Smooth muscle cell (in vitro differentiated cells): Measurements from ENCODE around the gene BCAT1. TPM values are rescaled to one million over a fixed set of nuclear protein-coding genes. Genes with fewer than 3 reads are reported as not detected.
A peak's percentile ranks its signal among the peaks of the same experiment; 100 is the strongest.

Source experiments
- DNase-seq: peaks from one replicate; lab custom pipeline; 2025; ENCODE audit not compliant: unreplicated experiment; lab: John Stamatoyannopoulos, UW
- H2AFZ ChIP-seq: fragments of 200-600 bp; sonication (generic); 2 replicates; pipeline ENCODE4 v1.6.0; 2016; ENCODE audit warnings: antibody characterized with exemption, low read depth, mild to moderate bottlenecking
- H3F3A ChIP-seq: fragments of 200-600 bp; sonication (generic); 2 replicates; pipeline ENCODE4 v1.6.0; 2017; ENCODE audit warnings: antibody characterized with exemption, low read depth
- H3K27ac ChIP-seq: fragments of 200-600 bp; sonication (generic); 2 replicates; pipeline ENCODE4 v1.5.1; 2016; ENCODE audit warnings: low read depth, mild to moderate bottlenecking
- H3K27me3 ChIP-seq: fragments of 200-600 bp; sonication (generic); 2 replicates; pipeline ENCODE4 v1.6.1; 2016; ENCODE audit warnings: low read depth, mild to moderate bottlenecking
- H3K36me3 ChIP-seq: fragments of 200-600 bp; sonication (generic); 2 replicates; pipeline ENCODE4 v1.5.1; 2016; ENCODE audit warnings: low read depth
- H3K4me1 ChIP-seq: fragments of 200-600 bp; sonication (generic); 2 replicates; pipeline ENCODE4 v1.5.1; 2016; ENCODE audit warnings: low read depth
- H3K4me2 ChIP-seq: fragments of 200-600 bp; sonication (generic); 2 replicates; pipeline ENCODE4 v1.6.0; 2016; ENCODE audit warnings: mild to moderate bottlenecking
- H3K4me3 ChIP-seq: fragments of 200-600 bp; sonication (generic); 2 replicates; pipeline ENCODE4 v1.5.1; 2016; ENCODE audit warnings: mild to moderate bottlenecking
- H3K79me2 ChIP-seq: fragments of 200-600 bp; sonication (generic); 2 replicates; pipeline ENCODE4 v1.6.0; 2016; ENCODE audit warnings: low read depth, mild to moderate bottlenecking
- H3K9ac ChIP-seq: fragments of 200-600 bp; sonication (generic); 2 replicates; pipeline ENCODE4 v1.6.0; 2016; ENCODE audit warnings: low read depth
- H3K9me3 ChIP-seq: fragments of 200-600 bp; sonication (generic); replicated peaks from 2 replicates; pipeline ENCODE4 v1.5.1; 2016; ENCODE audit warnings: low read depth
- H4K20me1 ChIP-seq: fragments of 200-600 bp; sonication (generic); 2 replicates; pipeline ENCODE4 v1.6.0; 2016; ENCODE audit warnings: low read depth
- CTCF ChIP-seq: fragments of 200-600 bp; sonication (generic); IDR thresholded peaks from 2 replicates; pipeline ENCODE4 v1.5.1; 2017; ENCODE audit warnings: borderline replicate concordance, mild to moderate bottlenecking, antibody characterized with exemption; ENCODE audit not compliant: insufficient read depth, poor library complexity, severe bottlenecking
- WGBS: methylation state at CpG from one replicate; pipeline ENCODE4 v1.1.7; 2016; ENCODE audit warnings: low lambda C conversion rate; 5-methylcytosine and 5-hydroxymethylcytosine counted together
- polyA plus RNA-seq: library from polyadenylated mRNA; unstranded; fragments of >200 nt; fragmentation: Nextera tagmentation; extraction: Ambion mirVana; gene quantifications from 2 replicates; pipeline ENCODE4 v1.2.1, GENCODE V29; 2016
- total RNA-seq: library from RNA; depleted of rRNA; stranded (reverse); fragments of >200 nt; gene quantifications from 2 replicates; pipeline ENCODE4 v1.2.3, GENCODE V29; 2014

The BCAT1 gene
- total and polyA plus RNA-seq, 2 experiments from 2014 or later = 78.2 to 174 TPM

- 41% methylated on average over 9 of the region's 9 CpGs for WGBS
- DNase-seq = no peak
- H3K4me3 ChIP-seq = no peak overlapping the region
- no peaks in the 10 kb centered on the region for H3K4me1 ChIP-seq
- no peaks in the 10 kb centered on the region for H3K36me3 ChIP-seq
- no peak overlapping the region for H3K4me2 ChIP-seq
- no peaks in the 10 kb centered on the region for H3K9me3 ChIP-seq
- no peak overlapping the region for H3K27ac ChIP-seq
- H3K79me2 ChIP-seq = no peaks in the 10 kb centered on the region
- H3K27me3 ChIP-seq = peaks cover 4% of the 10 kb centered on the region
- TF ChIP-seq CTCF = peak; percentile 70
- no peaks in the 10 kb centered on the region for H4K20me1 ChIP-seq
- no peak overlapping the region for H2AFZ ChIP-seq
- no peaks in the 10 kb centered on the region for H3F3A ChIP-seq
- no peak overlapping the region for H3K9ac ChIP-seq
These were observed 42.5 kb upstream of the BCAT1 start for GRCh38 chr12:24991209-24992049.

GRCh38 chr12:24989216-24989615, 40.3 kb upstream of the BCAT1 start:
- H4K20me1 ChIP-seq = no peaks in the 10 kb centered on the region
- H3K4me2 ChIP-seq = no peak overlapping the region
- no peak overlapping the region for H3K27ac ChIP-seq
- no peaks in the 10 kb centered on the region for H3K79me2 ChIP-seq
- H3K27me3 ChIP-seq = peaks cover 4% of the 10 kb centered on the region
- TF ChIP-seq CTCF = no peak
- DNase-seq = no peak
- 94% methylated on average over 2 of the region's 2 CpGs for WGBS
- no peaks in the 10 kb centered on the region for H3K4me1 ChIP-seq
- no peak overlapping the region for H2AFZ ChIP-seq
- H3K9ac ChIP-seq = no peak overlapping the region
- peaks cover under 1% of the 10 kb centered on the region for H3K9me3 ChIP-seq
- H3F3A ChIP-seq = no peaks in the 10 kb centered on the region
- no peaks in the 10 kb centered on the region for H3K36me3 ChIP-seq
- no peak overlapping the region for H3K4me3 ChIP-seq

GRCh38 chr12:24982250-24982649, 33.3 kb upstream of the BCAT1 start:
- no peaks in the 10 kb centered on the region for H3K27me3 ChIP-seq
- H3F3A ChIP-seq = peaks cover 6% of the 10 kb centered on the region
- 97% methylated on average over 1 of the region's 1 CpG for WGBS
- no peak for TF ChIP-seq CTCF
- no peak overlapping the region for H3K4me2 ChIP-seq
- H2AFZ ChIP-seq = no peak overlapping the region
- H3K9ac ChIP-seq = no peak overlapping the region
- H3K36me3 ChIP-seq = no peaks in the 10 kb centered on the region
- no peaks in the 10 kb centered on the region for H3K4me1 ChIP-seq
- H3K4me3 ChIP-seq = no peak overlapping the region
- H4K20me1 ChIP-seq = no peaks in the 10 kb centered on the region
- H3K9me3 ChIP-seq = peaks cover 5% of the 10 kb centered on the region
- DNase-seq = no peak
- no peak overlapping the region for H3K27ac ChIP-seq
- no peaks in the 10 kb centered on the region for H3K79me2 ChIP-seq
